ENCODE measurements around the gene GNAZ.
A peak's percentile ranks its signal among the peaks of the same experiment; 100 is the strongest.

Gene GNAZ

DNA sequence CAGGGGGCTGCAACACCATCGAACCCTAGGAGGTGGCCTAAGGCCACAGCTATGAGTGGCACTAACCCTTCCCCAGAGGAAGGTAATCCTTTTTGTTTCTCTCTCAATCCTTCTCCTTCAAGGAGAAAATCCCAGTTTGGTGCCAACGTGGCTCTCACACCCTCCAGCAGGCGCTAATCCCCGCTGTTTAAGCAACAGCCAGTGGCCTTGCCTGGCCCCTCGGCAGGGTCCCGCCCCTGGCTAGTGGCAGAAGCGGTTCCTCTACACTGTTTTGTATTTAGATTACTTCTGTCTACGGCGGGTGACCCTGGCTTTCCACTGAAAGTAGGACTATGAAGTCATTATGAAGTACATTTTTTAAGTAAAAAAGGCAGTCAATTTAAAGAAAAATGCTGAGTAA, 15.5 kb downstream of the GNAZ start:
- no peaks in the 10 kb centered on the region for H3K9me3 ChIP-seq (ENCODE audit: control insufficient read depth, insufficient read depth, low read length)
- H3K27me3 ChIP-seq (ENCODE audit: control insufficient read depth, insufficient read depth, low read length) = no peaks in the 10 kb centered on the region
- H3K4me1 ChIP-seq (ENCODE audit: control insufficient read depth, insufficient read depth, low read length) = no peaks in the 10 kb centered on the region
- H3K4me3 ChIP-seq (ENCODE audit: low read depth, low read length) = no peak overlapping the region
- no peaks in the 10 kb centered on the region for H3K36me3 ChIP-seq (ENCODE audit: control insufficient read depth, insufficient read depth, low read length)
- no peak overlapping the region for H3K9ac ChIP-seq (ENCODE audit: low read depth, low read length)

DNA sequence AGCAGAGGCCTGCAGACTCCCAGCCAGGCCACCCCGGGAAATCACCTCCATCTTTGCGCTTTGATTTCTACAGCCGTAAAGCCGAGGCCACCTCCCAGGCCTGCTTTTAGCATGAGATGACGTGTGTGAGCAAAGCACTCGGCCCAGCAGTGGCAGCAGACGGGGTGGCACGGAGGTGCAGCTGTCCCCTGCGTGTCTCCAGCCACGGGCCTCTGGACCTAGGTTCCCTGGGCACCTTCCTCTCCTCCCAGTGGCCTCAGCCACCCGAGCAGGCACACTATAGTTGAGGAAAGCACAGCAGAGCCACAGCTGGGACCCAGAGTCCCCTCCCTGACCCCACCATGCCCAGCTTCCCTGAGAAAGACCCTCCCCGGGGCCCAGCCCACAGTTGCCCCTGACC, 15.9 kb downstream of the GNAZ start:
- no peaks in the 10 kb centered on the region for H3K27me3 ChIP-seq (ENCODE audit: control insufficient read depth, insufficient read depth, low read length)
- H3K9ac ChIP-seq (ENCODE audit: low read depth, low read length) = no peak overlapping the region

DNA sequence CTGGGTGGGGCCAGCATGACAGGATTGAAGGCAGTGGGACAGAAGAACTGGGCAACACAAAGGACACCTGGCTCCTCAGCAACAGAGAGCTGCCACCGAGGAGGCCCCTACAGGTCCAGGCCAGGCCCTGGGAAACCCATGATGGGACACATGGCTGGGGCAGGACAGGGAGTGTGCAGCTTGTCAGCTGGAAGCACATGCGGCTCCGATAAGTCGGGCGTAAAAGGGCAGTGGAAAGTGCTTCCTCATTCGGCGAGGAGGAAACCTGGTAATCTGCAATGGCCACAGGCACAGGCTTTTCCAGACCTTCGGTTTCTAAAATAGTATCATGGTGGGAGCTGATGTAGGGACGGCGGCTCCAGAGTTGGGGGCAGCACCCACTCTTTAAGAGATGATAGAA, 16.5 kb downstream of the GNAZ start:
- no peak overlapping the region for H3K4me3 ChIP-seq (ENCODE audit: low read depth, low read length)
- no peaks in the 10 kb centered on the region for H3K9me3 ChIP-seq (ENCODE audit: control insufficient read depth, insufficient read depth, low read length)
- no peaks in the 10 kb centered on the region for H3K27me3 ChIP-seq (ENCODE audit: control insufficient read depth, insufficient read depth, low read length)
- no peaks in the 10 kb centered on the region for H3K36me3 ChIP-seq (ENCODE audit: control insufficient read depth, insufficient read depth, low read length)
- H3K4me1 ChIP-seq (ENCODE audit: control insufficient read depth, insufficient read depth, low read length) = no peaks in the 10 kb centered on the region
- no peak overlapping the region for H3K9ac ChIP-seq (ENCODE audit: low read depth, low read length)

More for the DNA sequence above, 15.9 kb downstream of the GNAZ start:
- H3K36me3 ChIP-seq (ENCODE audit: control insufficient read depth, insufficient read depth, low read length) = no peaks in the 10 kb centered on the region
- H3K4me1 ChIP-seq (ENCODE audit: control insufficient read depth, insufficient read depth, low read length) = no peaks in the 10 kb centered on the region
- H3K9me3 ChIP-seq (ENCODE audit: control insufficient read depth, insufficient read depth, low read length) = no peaks in the 10 kb centered on the region
- no peak overlapping the region for H3K4me3 ChIP-seq (ENCODE audit: low read depth, low read length)

DNA sequence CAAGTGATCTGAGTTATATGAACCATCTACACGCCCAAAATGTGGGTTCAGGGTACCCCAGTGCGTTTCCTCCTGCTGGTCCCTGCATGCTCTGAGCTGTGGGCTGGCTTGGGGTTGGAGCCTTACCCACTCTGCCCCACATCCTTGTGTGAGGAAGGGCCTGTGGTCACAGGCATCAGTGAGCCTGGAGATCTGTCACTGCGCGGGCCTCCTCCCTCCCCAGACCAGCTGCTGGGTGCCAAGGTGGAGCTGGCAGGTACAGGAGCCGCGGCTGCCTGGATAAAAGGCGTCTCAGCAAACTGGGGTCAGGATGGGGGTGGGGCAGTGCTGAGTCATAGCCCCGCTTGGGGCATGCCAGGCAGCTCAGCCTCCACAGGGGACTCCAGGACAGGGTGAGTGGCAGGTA, 17.9 kb downstream of the GNAZ start:
- Histone ChIP-seq H3K36me3 (ENCODE audit: control insufficient read depth, insufficient read depth, low read length) (no peaks in the 10 kb centered on the region), H3K27me3 (ENCODE audit: control insufficient read depth, insufficient read depth, low read length) (no peaks in the 10 kb centered on the region), H3K9me3 (ENCODE audit: control insufficient read depth, insufficient read depth, low read length) (no peaks in the 10 kb centered on the region), H3K9ac (ENCODE audit: low read depth, low read length) (no peak overlapping the region), H3K4me1 (ENCODE audit: control insufficient read depth, insufficient read depth, low read length) (no peaks in the 10 kb centered on the region), H3K4me3 (ENCODE audit: low read depth, low read length) (peak overlapping the region; percentile 6)

DNA sequence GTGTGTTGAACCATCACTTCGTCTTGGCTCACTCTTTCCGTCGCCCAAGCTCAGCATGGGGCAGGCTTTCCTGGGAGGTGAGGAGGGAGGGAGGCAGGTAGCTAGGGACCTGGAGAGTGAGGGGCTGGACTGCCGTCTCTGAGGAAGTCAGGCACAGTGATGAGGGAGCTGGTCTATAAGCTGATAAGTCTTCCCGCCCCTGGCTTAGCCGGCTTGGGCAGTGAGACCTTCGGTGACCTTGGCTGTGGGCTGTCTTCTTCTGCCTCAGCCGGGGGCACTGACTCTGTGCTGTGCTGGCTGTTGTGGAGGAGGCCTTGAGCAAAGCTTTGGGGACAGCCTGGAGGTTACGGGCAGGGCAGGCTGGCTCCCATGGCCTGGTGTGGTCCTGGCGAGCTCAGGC, 18.7 kb downstream of the GNAZ start:
- no peak overlapping the region for H3K9ac ChIP-seq (ENCODE audit: low read depth, low read length)

DNA sequence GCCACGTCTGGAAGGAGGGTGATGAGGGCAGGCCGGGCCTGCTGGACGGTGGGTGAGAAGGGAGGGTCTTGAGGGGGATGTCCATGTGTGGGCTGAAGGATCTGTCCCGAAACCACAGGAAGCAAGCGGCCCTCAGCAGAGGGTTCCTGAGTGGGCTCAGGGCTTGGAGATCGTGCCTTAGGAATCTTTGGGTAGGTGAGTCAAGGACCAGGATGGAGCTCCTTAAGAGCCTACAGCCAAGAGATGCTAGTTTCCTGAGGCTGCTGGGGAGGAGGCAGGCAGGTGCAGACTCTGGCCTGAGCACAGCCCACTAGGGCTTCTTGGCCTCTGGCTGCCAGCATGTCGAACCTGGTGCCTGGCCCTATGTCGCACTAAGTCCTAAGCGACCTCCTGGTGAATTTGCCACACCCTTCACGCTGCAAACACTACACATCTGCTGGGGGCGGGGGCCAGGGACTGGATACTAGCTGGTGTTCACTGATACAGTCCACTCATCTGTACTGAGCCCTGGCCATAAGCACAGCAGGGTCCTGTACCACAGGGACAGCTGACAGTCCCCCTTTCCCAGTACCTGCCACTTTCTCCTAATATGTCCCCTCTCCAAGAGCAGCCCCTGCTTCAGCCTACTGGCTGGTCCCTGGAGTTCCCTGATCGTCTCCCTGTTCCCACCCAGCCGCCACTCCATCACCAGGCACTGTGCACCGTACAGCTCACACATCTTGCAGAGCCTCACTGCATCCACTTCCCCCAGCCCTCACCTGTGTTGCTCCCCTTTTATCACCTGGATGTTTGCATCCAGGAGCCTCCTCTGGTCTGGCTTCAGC, 19.5 kb downstream of the GNAZ start:
- H3K4me1 ChIP-seq (ENCODE audit: control insufficient read depth, insufficient read depth, low read length) = no peaks in the 10 kb centered on the region
- no peak overlapping the region for H3K9ac ChIP-seq (ENCODE audit: low read depth, low read length)
- H3K4me3 ChIP-seq (ENCODE audit: low read depth, low read length) = no peak overlapping the region
- no peaks in the 10 kb centered on the region for H3K27me3 ChIP-seq (ENCODE audit: control insufficient read depth, insufficient read depth, low read length)
- H3K36me3 ChIP-seq (ENCODE audit: control insufficient read depth, insufficient read depth, low read length) = no peaks in the 10 kb centered on the region
- H3K9me3 ChIP-seq (ENCODE audit: control insufficient read depth, insufficient read depth, low read length) = no peaks in the 10 kb centered on the region

More for the DNA sequence above, 18.7 kb downstream of the GNAZ start:
- no peaks in the 10 kb centered on the region for H3K27me3 ChIP-seq (ENCODE audit: control insufficient read depth, insufficient read depth, low read length)
- H3K4me1 ChIP-seq (ENCODE audit: control insufficient read depth, insufficient read depth, low read length) = no peaks in the 10 kb centered on the region
- no peaks in the 10 kb centered on the region for H3K36me3 ChIP-seq (ENCODE audit: control insufficient read depth, insufficient read depth, low read length)
- no peaks in the 10 kb centered on the region for H3K9me3 ChIP-seq (ENCODE audit: control insufficient read depth, insufficient read depth, low read length)
- no peak overlapping the region for H3K4me3 ChIP-seq (ENCODE audit: low read depth, low read length)

DNA sequence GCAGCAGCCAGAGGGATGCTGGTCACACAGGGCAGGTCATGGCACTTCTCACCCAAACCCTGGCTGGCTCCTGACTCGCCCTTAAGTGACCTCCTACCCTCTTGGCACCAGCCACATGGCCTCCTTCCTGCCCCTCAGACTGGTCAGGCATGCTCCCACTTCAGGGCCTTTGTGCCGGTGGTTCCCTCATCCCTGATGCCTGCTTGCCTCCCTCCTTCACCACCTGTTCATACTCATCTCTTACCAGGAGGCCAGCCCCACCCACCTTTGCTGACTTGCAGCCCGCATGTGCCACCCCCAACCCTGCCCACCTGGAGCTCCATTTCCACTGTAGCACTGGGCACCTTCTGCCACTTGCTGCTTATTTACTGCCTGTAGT, 20.1 kb downstream of the GNAZ start:
- Histone ChIP-seq H3K4me3 (ENCODE audit: low read depth, low read length) (no peak overlapping the region), H3K4me1 (ENCODE audit: control insufficient read depth, insufficient read depth, low read length) (no peaks in the 10 kb centered on the region), H3K36me3 (ENCODE audit: control insufficient read depth, insufficient read depth, low read length) (no peaks in the 10 kb centered on the region), H3K27me3 (ENCODE audit: control insufficient read depth, insufficient read depth, low read length) (no peaks in the 10 kb centered on the region), H3K9ac (ENCODE audit: low read depth, low read length) (no peak overlapping the region), H3K9me3 (ENCODE audit: control insufficient read depth, insufficient read depth, low read length) (no peaks in the 10 kb centered on the region)

DNA sequence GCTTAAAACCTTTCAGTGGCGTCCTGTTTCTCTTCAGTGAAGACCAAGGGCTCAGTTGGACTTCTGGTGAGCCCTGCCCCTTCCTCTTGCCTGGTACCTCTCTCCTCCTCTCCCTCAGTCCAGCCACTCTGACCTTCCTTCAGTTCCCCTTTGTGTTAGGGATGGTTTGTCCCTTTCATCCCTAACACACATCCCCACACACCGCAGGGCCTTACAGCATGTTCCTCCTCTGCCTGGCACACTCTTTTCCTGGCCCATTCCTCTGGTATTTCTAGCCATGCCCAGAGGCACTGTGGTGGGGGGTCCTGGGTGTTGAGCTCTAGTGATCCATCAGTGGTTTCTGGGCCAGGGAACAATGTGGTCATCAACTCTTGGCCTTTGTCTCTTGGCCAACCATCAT, 21.4 kb downstream of the GNAZ start:
- no peaks in the 10 kb centered on the region for H3K27me3 ChIP-seq (ENCODE audit: control insufficient read depth, insufficient read depth, low read length)
- H3K9ac ChIP-seq (ENCODE audit: low read depth, low read length) = no peak overlapping the region
- H3K36me3 ChIP-seq (ENCODE audit: control insufficient read depth, insufficient read depth, low read length) = peaks cover 2% of the 10 kb centered on the region
- H3K4me3 ChIP-seq (ENCODE audit: low read depth, low read length) = no peak overlapping the region
- H3K9me3 ChIP-seq (ENCODE audit: control insufficient read depth, insufficient read depth, low read length) = no peaks in the 10 kb centered on the region
- H3K4me1 ChIP-seq (ENCODE audit: control insufficient read depth, insufficient read depth, low read length) = no peaks in the 10 kb centered on the region

DNA sequence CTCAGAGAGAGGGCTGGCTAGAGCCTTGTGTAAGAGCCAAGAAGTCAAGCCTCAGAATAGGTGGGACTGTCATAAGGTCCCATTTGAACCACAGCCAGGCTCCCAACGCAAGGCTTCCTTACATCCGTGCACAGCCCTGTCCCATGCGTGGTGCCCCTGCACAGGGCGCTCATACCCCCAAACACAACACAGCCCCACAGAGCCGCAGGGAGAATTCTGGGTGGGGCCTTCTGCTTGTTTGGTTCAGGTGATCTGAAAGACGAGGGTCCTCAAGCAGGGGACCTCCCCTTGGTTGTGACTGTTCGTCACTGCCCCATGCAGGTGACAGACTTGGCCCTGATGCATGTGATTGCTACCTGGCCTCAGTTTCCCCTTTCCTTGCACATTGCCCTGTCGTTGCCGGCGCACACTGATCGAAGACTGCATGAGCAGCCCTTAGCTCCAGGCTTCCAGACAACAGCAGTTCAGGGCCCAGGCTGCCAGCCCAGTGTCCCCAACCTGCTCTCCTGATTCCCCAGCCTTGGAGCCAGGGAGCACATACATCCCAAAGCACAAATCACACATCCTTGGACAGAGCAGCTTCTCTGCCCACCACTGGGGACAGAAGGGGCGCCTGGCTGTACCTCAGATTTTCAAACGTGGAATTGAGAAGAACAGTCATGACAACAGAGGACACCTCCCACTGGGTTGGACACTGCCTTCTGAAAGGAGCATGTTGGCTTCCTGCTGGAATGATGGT, 22.1 kb downstream of the GNAZ start:
- no peak overlapping the region for H3K4me3 ChIP-seq (ENCODE audit: low read depth, low read length)
- H3K9ac ChIP-seq (ENCODE audit: low read depth, low read length) = no peak overlapping the region
- no peaks in the 10 kb centered on the region for H3K4me1 ChIP-seq (ENCODE audit: control insufficient read depth, insufficient read depth, low read length)
- peaks cover 2% of the 10 kb centered on the region for H3K36me3 ChIP-seq (ENCODE audit: control insufficient read depth, insufficient read depth, low read length)
- no peaks in the 10 kb centered on the region for H3K9me3 ChIP-seq (ENCODE audit: control insufficient read depth, insufficient read depth, low read length)
- H3K27me3 ChIP-seq (ENCODE audit: control insufficient read depth, insufficient read depth, low read length) = no peaks in the 10 kb centered on the region

DNA sequence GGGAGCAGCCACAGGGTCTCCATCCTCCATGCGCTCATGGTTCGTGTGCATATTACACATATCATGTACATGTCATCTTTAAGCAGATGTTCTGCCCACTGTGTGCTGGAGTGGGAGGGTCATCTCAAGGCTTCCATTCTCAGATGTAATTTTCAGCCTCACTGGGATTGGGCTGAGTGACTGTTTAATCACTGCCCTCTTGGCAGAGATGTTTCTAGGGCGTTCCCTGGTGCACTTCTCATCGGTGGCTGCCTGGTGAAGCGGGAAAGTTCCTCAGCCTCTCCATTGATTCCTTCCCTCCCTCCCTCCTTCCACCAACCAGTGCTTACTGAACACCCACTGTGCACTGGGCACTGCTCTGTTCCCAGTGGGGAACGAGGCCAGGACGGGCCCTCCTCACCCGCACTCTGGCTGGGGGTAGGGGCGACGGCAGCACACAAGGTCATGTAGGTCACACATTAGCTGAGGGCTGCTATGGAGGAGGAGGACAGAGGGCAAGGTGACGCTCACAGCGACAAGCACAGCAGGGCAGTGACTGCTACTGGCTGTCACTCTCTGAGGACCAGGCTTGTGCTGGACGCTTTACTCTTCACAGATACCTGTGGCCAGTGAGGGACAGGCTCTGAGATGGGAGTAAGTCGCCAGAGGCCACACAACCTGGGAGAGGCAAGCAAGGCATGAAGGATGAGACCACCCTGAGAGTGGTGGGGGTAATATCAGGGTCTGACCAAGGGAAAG, 22.9 kb downstream of the GNAZ start:
- H3K9ac ChIP-seq (ENCODE audit: low read depth, low read length) = no peak overlapping the region
- H3K36me3 ChIP-seq (ENCODE audit: control insufficient read depth, insufficient read depth, low read length) = peaks cover 2% of the 10 kb centered on the region
- no peaks in the 10 kb centered on the region for H3K27me3 ChIP-seq (ENCODE audit: control insufficient read depth, insufficient read depth, low read length)
- H3K9me3 ChIP-seq (ENCODE audit: control insufficient read depth, insufficient read depth, low read length) = no peaks in the 10 kb centered on the region
- no peak overlapping the region for H3K4me3 ChIP-seq (ENCODE audit: low read depth, low read length)
- no peaks in the 10 kb centered on the region for H3K4me1 ChIP-seq (ENCODE audit: control insufficient read depth, insufficient read depth, low read length)

DNA sequence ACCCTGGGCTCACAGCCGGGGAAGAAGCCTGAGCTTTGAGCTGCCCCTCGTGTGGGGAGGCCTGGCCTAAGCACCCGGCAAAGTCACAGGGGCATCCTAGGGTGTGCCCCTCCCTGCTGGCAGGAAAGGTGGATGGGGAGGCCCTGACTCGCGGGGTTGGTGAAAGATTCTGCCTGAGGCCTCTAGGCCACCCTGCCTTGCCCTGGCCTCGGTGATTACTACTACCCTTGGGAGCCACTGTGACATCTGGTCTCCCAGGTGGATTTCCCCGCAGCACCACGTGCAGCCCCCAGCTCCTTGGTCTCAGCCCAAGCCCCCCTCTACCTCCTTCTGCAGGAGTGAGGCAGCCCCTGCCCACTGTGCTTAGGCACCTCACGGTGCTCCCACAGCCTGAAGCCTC, 23.9 kb downstream of the GNAZ start:
- H3K4me3 ChIP-seq (ENCODE audit: low read depth, low read length) = no peak overlapping the region
- no peaks in the 10 kb centered on the region for H3K9me3 ChIP-seq (ENCODE audit: control insufficient read depth, insufficient read depth, low read length)
- H3K27me3 ChIP-seq (ENCODE audit: control insufficient read depth, insufficient read depth, low read length) = no peaks in the 10 kb centered on the region
- H3K36me3 ChIP-seq (ENCODE audit: control insufficient read depth, insufficient read depth, low read length) = peaks cover 2% of the 10 kb centered on the region
- no peaks in the 10 kb centered on the region for H3K4me1 ChIP-seq (ENCODE audit: control insufficient read depth, insufficient read depth, low read length)
- no peak overlapping the region for H3K9ac ChIP-seq (ENCODE audit: low read depth, low read length)

All from iPS-15b (cell line).